Colonic mucosa (tissue), 4 donors: ENCODE measurements around the gene DIP2C. TPM values are rescaled to one million over a fixed set of nuclear protein-coding genes. Genes with fewer than 3 reads are reported as not detected.
"Not testable (repeated sequence)": the region's sequence is repeated elsewhere in the genome, so short reads cannot be mapped to it uniquely, and the experiment has no call there.

Source experiments
- DNase-seq: peaks from one replicate; pipeline ENCODE4 v3.0.0-alpha.2; 2020
- H3K27ac ChIP-seq: fragments of 200-600 bp; one replicate; pipeline ENCODE4 v1.8.0; 2021
- H3K27me3 ChIP-seq: fragments of 200-600 bp; one replicate; pipeline ENCODE4 v1.8.0; 2021
- H3K36me3 ChIP-seq: fragments of 200-600 bp; one replicate; pipeline ENCODE4 v1.8.0; 2021
- H3K4me1 ChIP-seq: fragments of 200-600 bp; one replicate; pipeline ENCODE4 v1.8.0; 2021; ENCODE audit warnings: mild to moderate bottlenecking
- H3K4me3 ChIP-seq: fragments of 200-600 bp; one replicate; pipeline ENCODE4 v1.8.0; 2021
- H3K9ac ChIP-seq, 2 donors: one replicate each; pipeline ENCODE4 v1.7.0; 2013; ENCODE audit warnings: control low read depth in 2 of 2, low read depth in 2 of 2, low read length in 2 of 2
- H3K9me3 ChIP-seq: fragments of 200-600 bp; one replicate; pipeline ENCODE4 v1.8.0; 2021
- intact Hi-C: fragments of 100-400 bp; cut with DNase I; formaldehyde crosslinking; loops from one replicate; pipeline ENCODE4 v1.14.1; 2022
- total RNA-seq, 2 donors: library from RNA; stranded (reverse); fragmentation: NEBNext Ultra II Directional in 1 of 2; extraction: Animal tissue kit (Norgen Biotek cat#: 25700) in 1 of 2; gene quantifications; one replicate each; pipeline ENCODE4 v1.2.1, GENCODE V29; 2021
- TF ChIP-seq, protein P1 (sequence below): fragments of 200-600 bp; IDR thresholded peaks from one replicate; pipeline ENCODE4 v1.8.0; 2022; ENCODE audit warnings: antibody characterized with exemption, mild to moderate bottlenecking
- donor health status: healthy.
- donor health status: DM: no; HTN: no; CAD: no.
- donor health status: DM: no; HTN: no; CAD: no.

The DIP2C gene
- total RNA-seq, 2 donors from 2014 or later: 7.6 to 11.2 TPM

GRCh38 chr10:636769-637168 lies 52.7 kb downstream of the DIP2C start:
- no peak for DNase-seq
- Histone ChIP-seq H3K4me3 (no peak overlapping the region), H3K9me3 (no peaks in the 10 kb centered on the region), H3K27me3 (no peaks in the 10 kb centered on the region), H3K4me1 (no peaks in the 10 kb centered on the region), H3K9ac (no peak overlapping the region), H3K27ac (no peak overlapping the region), H3K36me3 (no peaks in the 10 kb centered on the region)
- TF ChIP-seq, protein P1, sequence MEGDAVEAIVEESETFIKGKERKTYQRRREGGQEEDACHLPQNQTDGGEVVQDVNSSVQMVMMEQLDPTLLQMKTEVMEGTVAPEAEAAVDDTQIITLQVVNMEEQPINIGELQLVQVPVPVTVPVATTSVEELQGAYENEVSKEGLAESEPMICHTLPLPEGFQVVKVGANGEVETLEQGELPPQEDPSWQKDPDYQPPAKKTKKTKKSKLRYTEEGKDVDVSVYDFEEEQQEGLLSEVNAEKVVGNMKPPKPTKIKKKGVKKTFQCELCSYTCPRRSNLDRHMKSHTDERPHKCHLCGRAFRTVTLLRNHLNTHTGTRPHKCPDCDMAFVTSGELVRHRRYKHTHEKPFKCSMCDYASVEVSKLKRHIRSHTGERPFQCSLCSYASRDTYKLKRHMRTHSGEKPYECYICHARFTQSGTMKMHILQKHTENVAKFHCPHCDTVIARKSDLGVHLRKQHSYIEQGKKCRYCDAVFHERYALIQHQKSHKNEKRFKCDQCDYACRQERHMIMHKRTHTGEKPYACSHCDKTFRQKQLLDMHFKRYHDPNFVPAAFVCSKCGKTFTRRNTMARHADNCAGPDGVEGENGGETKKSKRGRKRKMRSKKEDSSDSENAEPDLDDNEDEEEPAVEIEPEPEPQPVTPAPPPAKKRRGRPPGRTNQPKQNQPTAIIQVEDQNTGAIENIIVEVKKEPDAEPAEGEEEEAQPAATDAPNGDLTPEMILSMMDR: no peak
- intact Hi-C loops: no loop called here

DNA sequence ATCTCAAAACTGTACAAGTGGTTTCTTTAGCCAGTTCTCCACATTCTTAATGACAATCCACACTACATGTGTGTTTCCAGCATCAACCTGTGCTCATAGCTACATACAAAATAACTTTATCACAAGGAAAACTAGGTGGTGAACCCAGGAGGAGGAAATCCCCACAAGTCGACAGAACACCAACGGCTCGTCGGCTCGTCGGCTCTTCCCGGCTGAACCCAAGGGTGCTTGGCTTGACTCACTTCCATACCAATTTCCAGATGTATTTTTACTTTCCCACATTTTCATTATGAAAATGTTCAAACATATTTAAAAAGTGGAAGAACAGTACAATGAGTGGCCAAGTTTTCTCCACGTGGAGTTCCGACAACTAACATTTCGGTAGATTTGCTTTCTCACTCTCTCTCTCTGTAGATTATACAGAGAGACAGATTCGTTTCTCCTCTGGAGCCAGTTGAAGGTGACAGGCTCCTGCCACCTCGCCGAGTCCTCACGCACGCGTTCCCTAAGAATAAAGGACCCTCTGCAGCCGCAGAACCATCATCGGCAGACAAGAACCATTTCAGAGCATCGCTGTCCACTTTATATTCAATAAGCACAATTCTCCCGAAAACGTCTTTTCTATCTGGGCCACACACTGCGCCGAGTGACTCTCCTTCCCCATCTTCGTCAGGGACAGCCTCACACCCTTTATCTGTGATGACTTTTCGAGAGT lies 53.3 kb downstream of the DIP2C start:
- Histone ChIP-seq H3K9ac (no peak overlapping the region), H3K9me3 (no peaks in the 10 kb centered on the region), H3K36me3 (no peaks in the 10 kb centered on the region), H3K27ac (no peak overlapping the region), H3K4me3 (no peak overlapping the region), H3K27me3 (no peaks in the 10 kb centered on the region), H3K4me1 (no peaks in the 10 kb centered on the region)
- intact Hi-C loops: no loop called here
- no peak for DNase-seq
- TF ChIP-seq, protein P1: no peak

DNA sequence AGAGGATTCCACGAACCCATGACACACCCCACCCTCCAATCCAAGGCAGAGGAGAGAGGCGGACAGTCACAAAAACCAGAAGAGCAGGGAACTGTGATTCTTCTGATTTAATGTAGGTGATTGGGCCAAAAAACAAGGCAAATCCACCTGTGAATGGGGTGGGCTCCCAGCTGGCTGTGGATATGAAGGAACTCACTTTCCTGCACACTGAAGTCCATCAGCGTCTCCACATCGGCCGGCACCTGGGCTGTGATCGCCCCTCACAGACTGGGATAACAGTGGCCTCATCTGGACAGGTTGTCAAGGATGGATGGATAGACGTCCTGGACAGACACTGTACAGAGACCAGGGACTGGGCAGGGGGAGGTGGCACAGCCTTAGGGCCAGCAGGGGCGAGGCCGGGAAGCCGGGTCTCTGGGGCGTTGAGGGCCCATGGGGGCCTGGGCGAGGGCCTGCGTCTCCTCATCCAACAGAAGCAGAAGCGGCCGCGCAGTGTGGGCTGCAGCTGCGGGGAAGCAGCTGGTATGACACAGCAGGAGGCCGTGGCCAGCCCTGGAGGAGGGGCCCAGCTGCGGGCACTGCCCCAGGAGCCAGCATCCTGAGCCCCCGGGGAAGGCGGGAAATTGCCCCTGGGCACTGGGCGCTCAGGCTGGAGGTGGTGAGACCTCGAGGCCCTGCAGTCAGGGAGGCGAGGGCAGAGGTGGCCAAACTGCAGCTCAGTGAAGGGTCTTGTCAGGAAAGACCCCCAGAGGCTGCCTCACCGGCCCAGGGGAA lies 54.2 kb downstream of the DIP2C start:
- intact Hi-C loops: no loop called here
- Histone ChIP-seq H3K9me3 (no peaks in the 10 kb centered on the region), H3K9ac (no peak overlapping the region), H3K4me3 (no peak overlapping the region), H3K36me3 (no peaks in the 10 kb centered on the region), H3K27ac (no peak overlapping the region), H3K4me1 (no peaks in the 10 kb centered on the region), H3K27me3 (no peaks in the 10 kb centered on the region)
- no peak for DNase-seq
- TF ChIP-seq, protein P1: no peak

DNA sequence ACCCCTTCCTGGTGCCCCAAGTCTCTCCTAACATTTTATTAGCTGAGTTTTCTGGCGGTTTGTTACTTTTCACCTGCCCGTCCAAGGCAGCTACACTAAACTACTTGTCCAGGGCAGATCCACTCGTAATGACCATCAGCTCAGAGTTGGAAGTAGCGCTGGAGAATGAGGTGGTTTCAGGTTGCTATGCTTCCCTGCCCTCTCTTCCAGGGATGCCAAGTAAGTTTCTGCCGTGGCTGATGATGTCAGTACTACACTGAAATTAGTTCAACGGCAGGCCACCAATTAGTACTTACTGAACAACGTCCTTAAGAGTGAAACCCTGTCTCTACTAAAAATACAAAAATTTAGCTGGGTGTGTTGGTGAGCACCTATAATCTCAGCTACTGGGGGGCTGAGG lies 55.2 kb downstream of the DIP2C start:
- TF ChIP-seq, protein P1: no peak
- no peak overlapping the region for H3K4me3 ChIP-seq
- H3K9ac ChIP-seq: no peak overlapping the region
- DNase-seq: no peak
- no peak overlapping the region for H3K27ac ChIP-seq
- no peaks in the 10 kb centered on the region for H3K27me3 ChIP-seq
- intact Hi-C loops: no loop called here
- no peaks in the 10 kb centered on the region for H3K36me3 ChIP-seq
- H3K9me3 ChIP-seq: no peaks in the 10 kb centered on the region
- no peaks in the 10 kb centered on the region for H3K4me1 ChIP-seq

DNA sequence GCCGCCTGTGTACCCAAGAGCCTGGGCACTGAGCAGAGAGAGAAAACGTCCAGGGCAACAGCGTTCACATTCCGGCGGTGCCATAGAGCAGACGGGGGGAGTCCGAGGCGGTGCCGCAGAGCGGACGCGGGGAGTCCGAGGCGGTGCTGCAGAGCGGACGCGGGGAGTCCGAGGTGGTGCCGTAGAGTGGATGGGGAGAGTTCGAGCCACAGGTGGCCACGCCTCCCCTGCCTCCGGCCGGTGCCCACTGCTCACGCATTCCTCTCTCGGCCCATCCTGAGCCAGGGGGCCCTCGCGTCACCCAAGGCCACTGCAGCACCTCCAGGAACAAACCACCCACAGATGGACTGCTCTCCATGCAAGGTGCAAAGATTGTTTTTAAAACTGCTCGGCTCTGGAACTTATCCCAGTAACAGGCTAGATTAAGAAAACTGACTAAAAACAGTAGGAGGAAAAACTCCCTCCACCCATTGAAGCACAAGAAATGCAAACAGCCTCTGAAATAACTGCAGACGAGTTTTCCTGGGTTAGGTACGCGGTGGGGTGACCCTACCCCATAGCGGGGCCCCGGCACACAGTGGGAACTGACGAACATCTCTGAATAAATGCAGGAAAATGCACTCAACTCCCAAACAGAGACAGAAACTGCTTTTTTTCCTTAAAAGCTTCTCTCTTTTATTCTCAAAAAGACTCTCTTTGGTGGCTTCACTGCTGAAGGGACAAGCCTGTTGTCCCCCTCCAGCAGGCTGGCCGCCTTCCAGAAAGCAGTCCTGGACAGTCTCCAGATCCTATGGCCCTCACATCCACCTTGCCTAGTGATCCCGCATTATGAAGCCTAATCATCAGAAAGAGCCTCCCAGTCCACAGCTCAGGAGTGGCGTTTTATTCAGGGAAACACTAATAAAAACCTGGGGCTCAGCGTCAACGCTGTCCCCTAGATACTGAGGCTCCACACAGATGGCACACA lies 55.9 kb downstream of the DIP2C start:
- intact Hi-C loops: no loop called here
- Histone ChIP-seq H3K4me1 (no peaks in the 10 kb centered on the region), H3K9ac (no peak overlapping the region), H3K27me3 (no peaks in the 10 kb centered on the region), H3K4me3 (no peak overlapping the region), H3K36me3 (no peaks in the 10 kb centered on the region), H3K9me3 (no peaks in the 10 kb centered on the region), H3K27ac (no peak overlapping the region)
- no peak for DNase-seq
- TF ChIP-seq, protein P1: no peak

- H3K9me3 ChIP-seq, H3K9ac ChIP-seq, H3K4me1 ChIP-seq, H3K27ac ChIP-seq, intact Hi-C loops, DNase-seq, H3K36me3 ChIP-seq, H3K4me3 ChIP-seq, H3K27me3 ChIP-seq: not testable (repeated sequence)
Observed at GRCh38 chr10:632807-633177, 56.7 kb downstream of the DIP2C start.

GRCh38 chr10:632155-632806 lies 57.2 kb downstream of the DIP2C start:
- H3K9ac ChIP-seq, H3K4me1 ChIP-seq, H3K27me3 ChIP-seq, H3K27ac ChIP-seq, H3K36me3 ChIP-seq, DNase-seq, H3K4me3 ChIP-seq, H3K9me3 ChIP-seq, intact Hi-C loops: not testable (repeated sequence)
